Mucosa of rectum (tissue), 2 donors: Measurements from ENCODE around the gene CNMD.
"Not testable (repeated sequence)": the region's sequence is repeated elsewhere in the genome, so short reads cannot be mapped to it uniquely, and the experiment has no call there.

Experiments
- H3K27ac ChIP-seq, 2 donors: one replicate each; pipeline ENCODE4 v1.7.0; 2013; ENCODE audit warnings: inconsistent platforms in 2 of 2, low read depth in 2 of 2, low read length in 2 of 2
- H3K27me3 ChIP-seq, 2 donors: one replicate each; pipeline ENCODE4 v1.7.0; 2013; ENCODE audit warnings: low read length in 2 of 2; ENCODE audit not compliant: control insufficient read depth in 2 of 2, insufficient read depth in 2 of 2
- H3K36me3 ChIP-seq, 2 donors: one replicate each; pipeline ENCODE4 v1.7.0; 2013; ENCODE audit warnings: low read length in 2 of 2; ENCODE audit not compliant: control insufficient read depth in 2 of 2, insufficient read depth in 2 of 2
- H3K4me1 ChIP-seq, 2 donors: one replicate each; pipeline ENCODE4 v1.7.0; 2013; ENCODE audit warnings: low read length in 2 of 2, mild to moderate bottlenecking in 1 of 2; ENCODE audit not compliant: control insufficient read depth in 2 of 2, insufficient read depth in 2 of 2
- H3K4me3 ChIP-seq, 2 donors: one replicate each; pipeline ENCODE4 v1.7.0; 2013; ENCODE audit warnings: low read length in 2 of 2
- H3K9ac ChIP-seq, 2 donors: one replicate each; pipeline ENCODE4 v1.7.0; 2013; ENCODE audit warnings: low read length in 2 of 2, low read depth in 1 of 2, mild to moderate bottlenecking in 1 of 2
- H3K9me3 ChIP-seq, 2 donors: one replicate each; pipeline ENCODE4 v1.7.0; 2013; ENCODE audit warnings: low read length in 2 of 2; ENCODE audit not compliant: control insufficient read depth in 2 of 2
- donor health status: healthy.
- donor health status: Normal muscosa, but diverticular disease.

CNMD gene

DNA sequence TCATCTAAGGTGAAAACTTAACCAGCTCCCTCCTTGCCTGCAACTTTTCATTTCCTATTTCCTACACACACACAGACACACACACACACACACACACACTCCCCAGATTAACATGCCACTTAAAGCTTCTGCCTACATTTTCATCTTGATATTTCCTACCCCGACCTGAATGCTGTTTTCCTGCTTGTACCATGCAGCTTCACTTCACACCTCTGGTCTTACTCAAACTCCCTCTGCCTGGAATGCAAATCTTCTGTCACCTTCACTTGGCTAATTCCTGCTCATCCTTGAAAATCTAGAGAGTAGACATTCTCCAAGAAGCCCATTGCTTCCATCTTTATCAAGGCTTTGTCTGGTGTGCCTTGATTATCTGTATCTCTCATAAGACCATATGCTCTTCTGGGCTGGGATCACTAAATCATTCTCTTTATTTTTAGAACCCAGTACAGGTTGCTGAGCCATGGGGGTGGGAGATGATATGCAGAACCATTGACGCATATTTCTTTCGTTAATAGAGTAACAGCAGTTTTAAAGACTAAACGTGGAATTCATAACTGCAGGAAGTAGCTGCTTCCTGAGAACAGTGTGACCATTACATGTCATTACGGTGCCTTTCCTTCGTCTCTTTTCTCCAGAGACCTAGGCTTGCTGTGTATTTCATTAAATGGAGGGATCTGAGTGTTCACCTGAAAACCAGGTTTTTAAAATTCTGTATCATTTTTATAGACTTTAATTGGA is 37.7 kb downstream of the CNMD start:
- H3K4me3 ChIP-seq = no peak overlapping the region
- no peaks in the 10 kb centered on the region for H3K9me3 ChIP-seq
- H3K27me3 ChIP-seq = no peaks in the 10 kb centered on the region
- no peak overlapping the region for H3K9ac ChIP-seq
- no peaks in the 10 kb centered on the region for H3K4me1 ChIP-seq
- no peak overlapping the region for H3K27ac ChIP-seq
- peaks cover 0 to 2% of the 10 kb centered on the region in 2 donors for H3K36me3 ChIP-seq

DNA sequence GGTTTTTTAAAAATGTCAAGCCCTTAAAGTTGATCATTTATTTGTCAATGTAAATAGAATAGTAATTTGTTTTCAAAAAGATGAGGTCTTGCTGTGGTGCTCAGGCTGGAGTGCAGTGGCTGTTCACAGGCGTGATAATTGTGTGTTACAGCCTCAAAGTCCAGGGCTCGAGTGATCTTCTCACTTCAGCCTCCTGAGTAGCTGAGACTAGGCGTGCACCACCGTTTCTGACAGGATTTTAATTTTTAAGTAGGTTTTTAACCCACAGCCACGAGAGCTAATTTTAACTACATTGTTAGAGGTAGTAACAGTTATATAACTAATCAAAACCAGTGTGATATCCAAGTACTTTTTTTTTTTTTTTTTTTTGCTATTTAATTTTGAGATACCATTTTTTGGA is 43.1 kb downstream of the CNMD start:
- no peak overlapping the region for H3K27ac ChIP-seq
- no peak overlapping the region for H3K9ac ChIP-seq
- no peaks in the 10 kb centered on the region for H3K27me3 ChIP-seq
- no peaks in the 10 kb centered on the region for H3K9me3 ChIP-seq
- no peaks in the 10 kb centered on the region for H3K4me1 ChIP-seq
- peaks cover 0 to 2% of the 10 kb centered on the region in 2 donors for H3K36me3 ChIP-seq
- H3K4me3 ChIP-seq = no peak overlapping the region

DNA sequence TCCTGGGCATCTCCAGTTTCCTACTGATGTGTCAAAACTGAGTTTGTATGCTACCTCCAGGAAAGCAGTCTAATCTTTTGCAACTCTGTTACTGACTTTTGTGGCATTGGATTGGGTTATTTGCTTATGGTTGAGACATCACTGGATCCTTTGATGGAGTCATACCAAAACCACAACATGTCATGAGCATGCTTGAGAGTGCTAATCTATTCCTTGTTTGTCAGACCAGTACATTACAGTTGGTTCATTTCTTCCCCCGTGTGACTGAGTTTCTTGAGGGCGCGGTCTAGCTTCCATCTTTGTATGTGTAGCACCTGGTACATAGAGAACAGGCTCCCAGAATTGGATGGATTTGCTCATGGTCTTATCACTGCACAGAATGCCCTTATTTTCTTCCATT is 43.8 kb downstream of the CNMD start:
- Histone ChIP-seq H3K27me3 (no peaks in the 10 kb centered on the region), H3K27ac (no peak overlapping the region), H3K4me1 (no peaks in the 10 kb centered on the region), H3K36me3 (peaks cover 3% of the 10 kb centered on the region in 2 donors), H3K9ac (no peak overlapping the region), H3K9me3 (no peaks in the 10 kb centered on the region), H3K4me3 (no peak overlapping the region)

DNA sequence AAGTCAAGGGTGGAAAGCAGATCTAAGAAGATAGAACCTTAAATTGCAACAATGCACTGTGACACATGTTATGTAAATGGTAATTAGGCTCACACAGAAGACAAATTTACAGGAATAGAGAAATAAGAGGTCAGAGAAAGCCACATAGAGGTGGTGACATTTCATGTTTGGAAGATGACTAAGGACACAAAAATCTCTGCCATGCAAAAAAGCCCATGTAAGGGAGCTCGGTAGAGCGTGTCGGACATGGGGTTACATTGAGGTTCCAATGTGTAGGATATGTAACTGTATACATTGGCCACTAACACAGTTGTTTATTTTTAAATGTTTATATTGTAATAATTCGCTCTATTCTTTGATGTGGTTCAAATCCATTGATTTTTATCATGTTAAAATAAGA is 53.2 kb downstream of the CNMD start:
- H3K4me1 ChIP-seq = no peaks in the 10 kb centered on the region
- H3K9me3 ChIP-seq = no peaks in the 10 kb centered on the region
- no peaks in the 10 kb centered on the region for H3K27me3 ChIP-seq
- no peak overlapping the region for H3K27ac ChIP-seq
- H3K4me3 ChIP-seq = no peak overlapping the region
- no peak overlapping the region for H3K9ac ChIP-seq
- peaks cover 39 to 48% of the 10 kb centered on the region in 2 donors for H3K36me3 ChIP-seq

DNA sequence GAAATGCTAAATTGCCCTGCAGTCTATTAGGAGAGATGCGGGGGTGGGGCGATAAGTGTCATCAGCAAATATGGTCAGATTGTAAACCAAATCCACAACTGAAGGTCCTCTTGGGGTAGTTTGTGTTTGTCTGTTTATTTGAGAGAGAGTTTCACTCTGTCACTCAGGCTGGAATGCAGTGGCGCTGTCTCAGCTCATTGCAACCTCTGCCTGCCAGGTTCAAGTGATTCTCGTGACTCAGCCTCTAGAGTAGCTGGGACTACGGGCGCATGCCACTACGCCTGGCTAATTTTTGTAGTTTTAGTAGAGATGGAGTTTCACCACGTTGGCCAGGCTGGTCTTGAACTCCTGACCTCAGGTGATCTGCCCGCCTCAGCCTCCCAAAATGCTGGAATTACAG is 53.8 kb downstream of the CNMD start:
- not testable (repeated sequence) for H3K27me3 ChIP-seq, H3K9me3 ChIP-seq, H3K27ac ChIP-seq, H3K4me1 ChIP-seq, H3K4me3 ChIP-seq, H3K9ac ChIP-seq
- peaks cover 41 to 47% of the 10 kb centered on the region in 2 donors for H3K36me3 ChIP-seq

DNA sequence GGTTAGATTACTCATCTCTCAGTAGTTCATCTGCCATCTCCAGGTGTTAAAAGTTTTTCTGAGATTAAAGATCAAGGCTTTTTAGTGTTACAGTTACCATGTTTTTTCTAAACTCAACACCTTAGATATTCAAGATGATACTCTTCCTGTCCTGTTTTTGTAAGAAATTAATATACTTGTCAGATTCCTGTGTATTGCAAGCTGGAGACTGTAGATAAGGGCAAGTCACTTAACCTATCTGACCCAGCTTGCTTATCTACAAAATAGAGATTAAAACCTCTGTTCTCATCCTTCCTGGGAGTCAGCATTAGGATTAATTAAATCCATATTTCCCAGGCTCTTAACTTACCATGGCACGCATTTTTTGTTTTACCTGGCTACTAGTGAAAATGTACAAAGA is 61.8 kb downstream of the CNMD start:
- no peaks in the 10 kb centered on the region for H3K27me3 ChIP-seq
- H3K4me3 ChIP-seq = no peak overlapping the region
- no peaks in the 10 kb centered on the region for H3K4me1 ChIP-seq
- no peak overlapping the region for H3K27ac ChIP-seq
- H3K9me3 ChIP-seq = no peaks in the 10 kb centered on the region
- H3K36me3 ChIP-seq = peaks cover 39 to 44% of the 10 kb centered on the region in 2 donors
- no peak overlapping the region for H3K9ac ChIP-seq

DNA sequence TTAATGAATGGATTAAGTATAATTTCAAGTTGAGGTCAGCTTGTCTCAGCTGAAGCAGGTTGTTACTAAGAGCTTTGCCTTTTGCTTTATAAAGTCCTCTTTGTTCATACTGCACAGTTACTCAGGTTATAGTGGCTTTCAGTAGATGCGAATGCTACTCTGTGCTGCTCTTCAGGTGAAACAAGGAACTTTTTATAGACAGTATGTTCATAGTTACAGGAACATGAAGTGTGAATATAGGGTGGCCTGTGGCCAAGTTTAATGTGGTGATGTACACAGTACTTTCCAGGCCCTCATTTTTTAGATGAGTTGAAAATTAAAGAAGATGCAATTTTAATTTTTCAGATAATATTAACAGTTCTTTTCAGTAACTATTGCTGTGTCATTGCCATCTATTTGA is 66.2 kb downstream of the CNMD start:
- Histone ChIP-seq H3K4me3 (no peak overlapping the region), H3K9me3 (no peaks in the 10 kb centered on the region), H3K27me3 (no peaks in the 10 kb centered on the region), H3K27ac (no peak overlapping the region), H3K4me1 (no peaks in the 10 kb centered on the region), H3K36me3 (peaks cover 23% of the 10 kb centered on the region in 2 donors), H3K9ac (no peak overlapping the region)

DNA sequence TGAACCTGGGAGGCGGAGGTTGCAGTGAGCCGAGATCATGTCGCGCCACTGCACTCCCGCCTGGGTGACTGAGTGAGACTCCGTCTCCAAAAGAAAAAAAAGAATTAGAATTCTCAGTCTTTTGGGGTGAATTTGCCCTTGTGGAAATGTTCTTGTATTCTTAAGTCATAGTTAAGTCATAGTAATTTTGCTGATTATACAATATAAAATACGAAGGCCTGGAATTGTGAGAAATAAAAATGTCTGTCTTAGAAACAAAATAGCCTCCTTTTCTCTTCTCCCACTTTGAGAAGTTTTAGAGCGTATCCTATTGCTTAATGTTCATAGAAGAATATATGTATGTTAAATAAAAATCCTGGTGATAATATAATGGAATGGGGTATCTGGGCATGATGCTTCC is 68.9 kb downstream of the CNMD start:
- Histone ChIP-seq H3K27ac (no peak overlapping the region), H3K4me1 (no peaks in the 10 kb centered on the region), H3K27me3 (no peaks in the 10 kb centered on the region), H3K9ac (no peak overlapping the region), H3K4me3 (no peak overlapping the region), H3K9me3 (no peaks in the 10 kb centered on the region), H3K36me3 (peaks cover 24 to 27% of the 10 kb centered on the region in 2 donors)

DNA sequence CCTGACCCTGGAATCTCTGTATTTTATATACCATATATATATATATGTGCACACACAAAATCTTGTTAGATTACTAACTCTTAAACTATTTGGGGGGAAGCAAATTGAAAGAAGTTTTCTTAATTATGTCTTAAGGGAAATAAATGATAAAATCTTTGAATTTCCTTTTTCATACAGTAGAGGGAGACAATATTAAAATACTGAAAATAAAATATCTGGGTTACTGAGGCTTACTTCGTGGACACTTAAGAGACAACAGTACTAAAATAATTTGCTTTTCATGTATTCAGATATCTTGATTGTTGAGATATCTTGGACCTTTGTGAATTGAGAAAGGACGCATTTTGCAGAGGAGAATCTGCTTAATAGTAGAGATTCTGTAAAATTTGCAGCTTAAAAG is 69.9 kb downstream of the CNMD start:
- no peak overlapping the region for H3K4me3 ChIP-seq
- no peaks in the 10 kb centered on the region for H3K27me3 ChIP-seq
- no peaks in the 10 kb centered on the region for H3K4me1 ChIP-seq
- no peaks in the 10 kb centered on the region for H3K9me3 ChIP-seq
- no peak overlapping the region for H3K27ac ChIP-seq
- peaks cover 30 to 31% of the 10 kb centered on the region in 2 donors for H3K36me3 ChIP-seq
- H3K9ac ChIP-seq = no peak overlapping the region

DNA sequence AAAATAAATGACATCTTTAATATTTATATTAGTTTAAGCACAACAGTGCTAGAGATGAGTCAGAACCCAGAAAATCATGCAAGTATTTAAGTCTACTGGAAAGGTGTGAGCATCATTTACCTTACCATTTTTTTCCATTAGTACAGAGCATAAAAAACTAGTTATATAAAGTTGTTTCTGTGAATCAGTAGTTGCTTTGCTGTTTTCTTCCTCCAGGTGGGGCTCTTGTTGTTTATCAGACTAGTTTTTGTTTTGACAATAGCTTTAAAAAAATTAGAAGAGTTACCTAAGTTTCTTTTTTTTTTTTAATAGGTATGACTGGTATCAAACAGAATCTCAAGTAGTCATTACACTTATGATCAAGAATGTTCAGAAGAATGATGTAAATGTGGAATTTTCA is 74.3 kb downstream of the CNMD start:
- Histone ChIP-seq H3K4me3 (no peak overlapping the region), H3K27me3 (no peaks in the 10 kb centered on the region), H3K36me3 (peaks cover 37 to 53% of the 10 kb centered on the region in 2 donors), H3K9me3 (no peaks in the 10 kb centered on the region), H3K4me1 (no peaks in the 10 kb centered on the region), H3K27ac (no peak overlapping the region), H3K9ac (no peak overlapping the region)
